GM10266 (cell line): ENCODE data around the gene POLD2.

Experiments used
- DNase-seq: peaks from one replicate; pipeline ENCODE4 v3.0.0; 2012; ENCODE audit errors: extremely low spot score
- TF ChIP-seq, protein P1 (sequence below): IDR thresholded peaks from 2 replicates; pipeline ENCODE4 v1.5.1; 2012; ENCODE audit warnings: mild to moderate bottlenecking, low read depth; ENCODE audit not compliant: control insufficient read depth, insufficient read depth; ENCODE audit errors: missing control alignments

The POLD2 gene

DNA sequence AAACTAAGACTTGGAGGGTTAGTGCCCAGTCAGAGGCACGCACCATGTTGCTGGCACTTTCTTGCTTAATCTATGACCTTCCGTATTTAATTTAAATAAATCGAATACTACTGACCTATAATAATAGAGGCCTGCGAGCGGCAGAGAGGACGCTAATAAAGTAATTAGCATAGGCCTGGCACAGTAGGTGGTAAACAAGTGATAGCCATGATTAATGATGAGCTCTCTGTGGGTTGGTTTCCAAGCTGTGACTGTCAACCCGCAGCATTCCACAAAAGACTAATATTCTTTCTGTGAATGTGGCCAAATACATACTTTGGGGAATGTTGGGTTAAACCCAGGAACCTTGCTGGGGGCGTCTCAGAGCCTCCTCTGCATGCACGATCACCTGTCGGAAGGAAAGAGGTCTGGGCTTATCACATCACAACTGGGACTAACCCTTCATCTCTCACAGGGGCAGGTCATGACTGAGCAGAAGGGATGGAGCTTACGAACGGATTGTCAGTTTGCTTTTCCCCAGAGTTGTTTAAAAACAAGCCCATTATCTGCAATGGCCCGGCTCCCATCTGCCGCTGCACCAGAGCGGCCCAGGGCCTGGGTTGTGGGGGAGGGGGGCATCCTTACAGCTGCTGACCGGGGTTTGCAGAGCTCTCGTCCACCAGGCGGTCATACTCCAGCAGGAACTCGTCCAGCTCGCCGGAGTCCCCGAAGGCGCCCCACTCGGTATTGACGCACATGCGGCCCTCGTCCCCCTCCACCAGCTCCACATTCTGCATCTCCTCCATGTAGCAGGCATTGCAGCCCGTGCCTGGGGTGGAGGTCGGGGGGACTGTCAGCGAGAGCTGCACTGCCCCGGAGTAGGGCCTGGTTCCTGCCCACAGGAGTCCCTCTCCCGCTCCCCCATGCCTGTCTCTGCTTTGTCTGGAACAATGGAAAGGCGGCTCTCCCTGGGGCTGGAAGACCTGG lies 24.0 kb upstream of the POLD2 start:
- TF ChIP-seq, protein P1, sequence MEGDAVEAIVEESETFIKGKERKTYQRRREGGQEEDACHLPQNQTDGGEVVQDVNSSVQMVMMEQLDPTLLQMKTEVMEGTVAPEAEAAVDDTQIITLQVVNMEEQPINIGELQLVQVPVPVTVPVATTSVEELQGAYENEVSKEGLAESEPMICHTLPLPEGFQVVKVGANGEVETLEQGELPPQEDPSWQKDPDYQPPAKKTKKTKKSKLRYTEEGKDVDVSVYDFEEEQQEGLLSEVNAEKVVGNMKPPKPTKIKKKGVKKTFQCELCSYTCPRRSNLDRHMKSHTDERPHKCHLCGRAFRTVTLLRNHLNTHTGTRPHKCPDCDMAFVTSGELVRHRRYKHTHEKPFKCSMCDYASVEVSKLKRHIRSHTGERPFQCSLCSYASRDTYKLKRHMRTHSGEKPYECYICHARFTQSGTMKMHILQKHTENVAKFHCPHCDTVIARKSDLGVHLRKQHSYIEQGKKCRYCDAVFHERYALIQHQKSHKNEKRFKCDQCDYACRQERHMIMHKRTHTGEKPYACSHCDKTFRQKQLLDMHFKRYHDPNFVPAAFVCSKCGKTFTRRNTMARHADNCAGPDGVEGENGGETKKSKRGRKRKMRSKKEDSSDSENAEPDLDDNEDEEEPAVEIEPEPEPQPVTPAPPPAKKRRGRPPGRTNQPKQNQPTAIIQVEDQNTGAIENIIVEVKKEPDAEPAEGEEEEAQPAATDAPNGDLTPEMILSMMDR: no peak
- DNase-seq: no peak

DNA sequence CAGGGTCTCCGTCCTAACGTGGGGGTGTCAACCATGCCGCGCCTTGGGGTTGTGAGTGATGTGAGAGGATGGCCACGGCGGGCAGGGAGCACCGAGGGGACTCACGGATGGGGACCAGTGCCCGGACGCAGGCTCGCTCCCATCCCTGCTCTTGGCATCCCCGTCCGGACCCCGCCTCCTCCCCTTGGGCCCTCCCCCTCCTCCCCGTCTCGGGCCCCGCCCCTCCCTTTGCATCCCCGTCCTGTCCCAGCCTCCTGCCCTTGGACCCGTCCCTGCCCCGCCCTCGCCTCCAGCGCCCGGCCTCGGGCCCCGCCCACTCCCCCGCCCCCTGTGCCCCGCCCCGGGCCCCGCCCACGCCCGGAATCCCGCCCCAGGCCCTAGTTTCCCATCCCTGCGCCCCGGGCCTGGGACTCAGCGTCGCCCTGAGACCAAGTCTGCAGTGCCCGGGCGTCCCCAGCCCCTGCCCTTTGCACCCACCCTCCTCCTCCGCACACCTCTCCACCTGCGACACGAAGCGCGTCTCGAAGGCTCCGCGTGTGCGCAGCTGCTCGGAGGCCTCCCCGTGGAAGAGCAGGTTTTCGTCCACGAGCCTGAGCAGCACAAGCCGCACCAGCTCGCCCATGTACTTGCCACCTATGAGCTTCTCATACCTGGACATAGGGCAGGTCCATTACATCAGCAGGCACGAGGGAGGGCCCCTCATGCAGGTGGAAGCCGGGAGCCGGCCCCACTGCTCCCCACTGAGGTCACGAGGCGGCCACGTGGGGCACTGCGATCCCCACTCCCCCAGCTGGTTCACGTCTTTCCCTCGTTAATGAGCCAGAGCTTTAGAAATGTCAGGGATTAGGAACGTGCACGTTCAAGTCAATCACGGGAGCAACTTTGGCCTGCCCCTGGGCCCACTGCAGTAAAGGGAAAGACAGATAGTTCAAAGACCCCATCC lies 22.9 kb upstream of the POLD2 start:
- TF ChIP-seq, protein P1: no peak
- DNase-seq: peak; percentile 79

DNA sequence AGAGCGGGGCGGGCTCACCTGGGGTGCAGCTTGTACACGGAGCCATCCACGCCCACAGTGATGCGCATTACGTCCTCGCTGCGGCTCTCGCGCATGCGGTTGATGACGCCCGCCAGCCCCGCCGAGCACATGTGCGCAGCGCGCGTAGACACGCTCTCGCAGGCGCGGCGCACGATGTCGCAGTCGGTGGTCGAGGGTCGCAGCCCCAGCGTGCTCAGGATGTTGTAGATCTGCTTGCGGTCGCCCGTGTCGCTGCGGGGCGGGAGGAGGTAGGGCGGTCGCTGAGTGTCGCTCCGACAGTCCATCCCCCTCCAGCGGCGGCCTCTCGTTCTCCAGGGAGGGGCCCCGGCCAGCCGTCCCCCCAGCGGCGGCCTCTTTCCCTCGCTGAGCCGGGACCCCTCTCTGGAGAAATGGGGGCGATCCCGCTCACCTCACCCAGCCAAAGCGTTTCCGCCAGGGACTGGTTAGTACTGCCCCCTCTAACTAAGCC lies 22.2 kb upstream of the POLD2 start:
- TF ChIP-seq, protein P1: no peak
- no peak for DNase-seq

DNA sequence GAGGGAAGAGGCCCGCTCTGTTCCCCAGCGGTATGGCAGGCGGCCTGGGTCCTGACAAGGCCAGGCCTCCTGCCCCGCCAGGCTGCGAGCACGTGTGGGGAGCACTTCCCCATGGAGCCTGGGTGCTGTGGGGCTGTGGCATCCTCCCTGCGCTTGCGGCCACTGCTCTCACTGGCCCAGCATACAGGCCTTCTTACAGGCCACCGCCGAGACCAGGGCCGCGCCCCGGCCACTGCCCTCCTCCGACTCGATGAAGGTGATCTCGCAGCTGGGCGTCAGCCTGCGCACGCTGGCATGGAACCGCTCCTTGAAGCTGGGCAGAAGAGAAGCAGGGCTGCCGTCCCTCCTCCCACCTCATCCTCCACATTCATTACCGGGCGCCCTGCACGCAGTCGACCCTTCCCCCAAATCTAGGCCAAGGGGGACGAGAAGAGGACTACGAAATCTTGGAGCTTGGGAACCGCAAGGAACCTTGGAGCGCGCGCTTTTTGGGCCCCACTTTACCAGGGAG lies 21.7 kb upstream of the POLD2 start:
- no peak for DNase-seq
- TF ChIP-seq, protein P1: no peak

DNA sequence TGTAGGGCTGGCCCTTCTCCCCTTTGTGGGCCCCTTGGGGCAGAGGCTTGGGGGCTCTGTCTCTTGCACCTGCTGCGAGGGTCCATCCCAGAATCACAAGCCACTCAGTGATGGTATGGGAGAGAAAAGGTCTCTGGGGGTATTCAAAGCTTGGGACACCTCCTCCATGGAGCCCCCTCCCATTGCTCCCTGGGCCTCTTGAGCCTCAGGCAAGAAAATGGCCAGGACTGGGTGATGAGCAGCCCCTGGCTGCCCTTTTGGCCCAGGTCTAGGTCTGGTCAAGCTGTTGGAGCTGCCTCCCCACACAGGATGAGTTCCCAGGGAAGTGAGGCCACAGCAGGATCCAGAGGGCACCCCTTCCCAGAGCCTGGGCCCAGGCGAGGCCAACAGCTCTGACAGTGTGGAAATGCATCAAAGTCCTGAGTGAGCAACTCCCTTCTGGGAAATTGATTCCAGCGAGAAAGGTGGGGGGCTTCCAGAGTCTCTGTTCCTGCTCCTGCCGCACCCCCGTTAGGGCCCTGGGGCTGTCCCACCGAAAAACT lies 21.1 kb upstream of the POLD2 start:
- TF ChIP-seq, protein P1: no peak
- DNase-seq: no peak

DNA sequence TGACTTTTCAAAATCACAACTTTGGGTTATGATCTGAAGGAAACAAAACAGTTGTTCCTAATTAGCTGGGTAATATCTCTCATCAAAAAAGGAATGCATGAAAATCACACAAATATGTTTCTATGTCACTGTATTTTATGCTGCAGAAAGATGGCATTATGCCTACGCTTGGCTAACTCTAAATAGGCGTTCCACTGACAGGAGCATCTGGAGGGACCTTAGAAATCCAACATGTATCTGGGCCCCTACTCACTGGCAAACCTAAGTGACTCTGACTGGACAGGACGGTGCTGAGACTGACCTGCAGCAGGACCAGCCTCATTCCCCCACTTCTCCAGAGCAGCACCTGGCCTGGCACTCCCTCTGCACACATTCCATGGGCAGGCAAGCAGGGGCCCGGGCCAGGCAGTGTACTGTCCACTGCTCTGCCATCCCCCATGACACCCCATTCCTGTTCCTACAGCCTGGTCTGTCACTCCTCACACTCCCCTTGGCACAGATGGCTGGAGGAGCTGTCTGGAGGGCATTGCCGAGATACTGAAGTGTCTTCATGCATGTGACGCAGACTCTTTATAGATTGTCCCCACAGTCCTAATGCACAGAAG lies 20.4 kb upstream of the POLD2 start:
- no peak for DNase-seq
- TF ChIP-seq, protein P1: no peak
